ENCODE data around the gene HLA-DQA2. TPM values are rescaled to one million over a fixed set of nuclear protein-coding genes. Genes with fewer than 3 reads are reported as not detected.

HLA-DQA2 gene
- total and polyA plus RNA-seq, 2 of the 13 experiments (the other 11 are each of a cell fraction or from before 2014, with no cell fraction given) = not detected

- FAIRE-seq (no peak), ATAC-seq (no peak), DNase-seq (ENCODE audit: low spot score) (no peak)
- H4K20me1 ChIP-seq (ENCODE audit: insufficient read depth, low read length) = no peaks in the 10 kb centered on the region; the same call in none of the 2 replicates
- in situ Hi-C loops (cut with HindIII; ENCODE audit: extremely low pct_ligation_motif_present, low pct_unique_long_range_greater_than_20kb) = no loop called here
- H3K79me2 ChIP-seq (ENCODE audit: insufficient read depth, low read length) = no peaks in the 10 kb centered on the region
- no peak overlapping the region for H3K4me2 ChIP-seq (ENCODE audit: low read depth, low read length)
- H3K9ac ChIP-seq (ENCODE audit: insufficient read depth, low read depth, low read length) = no peak overlapping the region
- no peak overlapping the region for H3K27ac ChIP-seq (ENCODE audit: extremely low read length, insufficient read depth, low read length)
- H3K9me3 ChIP-seq (ENCODE audit: low read length) = no peaks in the 10 kb centered on the region
- no peaks in the 10 kb centered on the region for H3K4me1 ChIP-seq (ENCODE audit: insufficient read depth, low read length)
- WGBS (ENCODE audit: low lambda C conversion rate) = 4% methylated on average over 4 of the region's 4 CpGs
- CTCF ChIA-PET (ENCODE audit: low intra/inter-chr PET ratio, low total read pairs) = no interaction called here
- intact Hi-C loops (cut with micrococcal nuclease; ENCODE audit: unreplicated experiment) = loop anchor here (5.0 kb wide), 1 partner anchor 84 kb away; no protein-coding TSS in a partner anchor
- no peaks in the 10 kb centered on the region for H3K36me3 ChIP-seq (replicated peaks in 1 of 2; ENCODE audit: control insufficient read depth in 1 of 2, insufficient read depth in 2 of 2, low read length in 2 of 2)
- no peak overlapping the region for H2AFZ ChIP-seq (ENCODE audit: low read length)
- POLR2A ChIA-PET = no interaction called here
- BruUV-seq (replicated peaks) = no TSS peak
- H3K27me3 ChIP-seq (ENCODE audit: control insufficient read depth in 1 of 2, insufficient read depth in 2 of 2, low read length in 2 of 2) = peaks cover 0 to 10% of the 10 kb centered on the region in 2 experiments; a peak in 2 of 5 replicates
- H3K4me3 ChIP-seq (replicated peaks in 1 of 3; ENCODE audit: insufficient read depth in 1 of 3, low read depth in 2 of 3, low read length in 3 of 3) = no peak overlapping the region
- TF ChIP-seq SNAPC2 (CRISPR knock-in tag; IDR thresholded peaks at IDR 0.05) (no peak), DMAP1 (CRISPR knock-in tag; IDR thresholded peaks at IDR 0.05) (no peak), ZNF407 (CRISPR knock-in tag; IDR thresholded peaks at IDR 0.05; ENCODE audit: not compliant biosample characterization) (no peak), HCFC1 (IDR thresholded peaks at IDR 0.05; ENCODE audit: low read depth, low read length) (no peak), ZNF567 (CRISPR knock-in tag; IDR thresholded peaks at IDR 0.05; ENCODE audit: borderline replicate concordance) (no peak), FIP1L1 (IDR thresholded peaks at IDR 0.05; ENCODE audit: borderline replicate concordance, insufficient read depth, low read depth, low read length) (no peak), KDM2A (CRISPR knock-in tag; IDR thresholded peaks at IDR 0.05; ENCODE audit: borderline replicate concordance, low read depth) (no peak), CERS6 (CRISPR knock-in tag; IDR thresholded peaks at IDR 0.05) (no peak), ZBED4 (CRISPR knock-in tag; IDR thresholded peaks at IDR 0.05; ENCODE audit: borderline replicate concordance) (no peak), ZFYVE20 (CRISPR knock-in tag; IDR thresholded peaks at IDR 0.05; ENCODE audit: borderline replicate concordance, low read depth) (no peak), NR2C2 (CRISPR knock-in tag; IDR thresholded peaks at IDR 0.05; ENCODE audit: borderline replicate concordance) (no peak), ZNF225 (CRISPR knock-in tag; IDR thresholded peaks at IDR 0.05) (no peak)
Measured at GRCh38 chr6:32703347-32703746, 37.8 kb upstream of the HLA-DQA2 start.

Data from HepG2 (cell line).